Lung (tissue), 12 donors: ENCODE results near the gene HNRNPM. TPM values are rescaled to one million over a fixed set of nuclear protein-coding genes. Genes with fewer than 3 reads are reported as not detected.
"Not testable (repeated sequence)": the region's sequence is repeated elsewhere in the genome, so short reads cannot be mapped to it uniquely, and the experiment has no call there.

Experiments used
- ATAC-seq: fragments of 200-7000 bp; cut with Tn5 transposase; one replicate; pipeline ENCODE4 v1.9.1; 2020; ENCODE audit warnings: moderate number of reproducible peaks; ENCODE audit not compliant: insufficient read depth, low FRiP score
- DNase-seq, 3 donors: peaks; one replicate each; pipeline ENCODE4 v3.0.0-alpha.2; 2013 to 2017
- H3K27ac ChIP-seq, 2 donors: one replicate each; pipeline ENCODE4 v1.5.1; 2013; ENCODE audit warnings: mild to moderate bottlenecking in 2 of 2, moderate library complexity in 2 of 2, control low read depth in 1 of 2, inconsistent platforms in 1 of 2, low read depth in 1 of 2, low read length in 1 of 2
- H3K27me3 ChIP-seq, 3 donors: one replicate each; pipeline ENCODE4 v1.5.1; 2013; ENCODE audit warnings: low read length in 2 of 3; ENCODE audit not compliant: control insufficient read depth in 3 of 3, insufficient read depth in 3 of 3
- H3K36me3 ChIP-seq, 4 donors: one replicate each; pipeline ENCODE4 v1.5.1; 2013; ENCODE audit warnings: low read length in 4 of 4, mild to moderate bottlenecking in 1 of 4, moderate library complexity in 1 of 4; ENCODE audit not compliant: control insufficient read depth in 4 of 4, insufficient read depth in 4 of 4
- H3K4me1 ChIP-seq, 5 donors: one replicate each; pipeline ENCODE4 v1.5.1; 2013; ENCODE audit warnings: low read length in 5 of 5, mild to moderate bottlenecking in 2 of 5, moderate library complexity in 1 of 5; ENCODE audit not compliant: control insufficient read depth in 5 of 5, insufficient read depth in 5 of 5
- H3K4me3 ChIP-seq: one replicate; pipeline ENCODE4 v1.5.1; 2013; ENCODE audit warnings: mild to moderate bottlenecking, control low read depth, moderate library complexity
- H3K9ac ChIP-seq, 2 donors: one replicate each; pipeline ENCODE4 v1.5.1; 2013; ENCODE audit warnings: low read length in 2 of 2, control low read depth in 1 of 2; ENCODE audit not compliant: insufficient read depth in 1 of 2
- H3K9me3 ChIP-seq, 4 donors: one replicate each; pipeline ENCODE4 v1.5.1; 2013; ENCODE audit warnings: low read length in 3 of 4, mild to moderate bottlenecking in 1 of 4, moderate library complexity in 1 of 4; ENCODE audit not compliant: control insufficient read depth in 4 of 4, insufficient read depth in 3 of 4
- CTCF ChIP-seq: IDR thresholded peaks from 2 replicates; pipeline ENCODE4 v1.5.1; 2012; ENCODE audit warnings: mild to moderate bottlenecking; ENCODE audit errors: control extremely low read depth, extremely low read depth
- whole genome bisulfite sequencing, 2 donors: extraction: QIAGEN DNeasy Blood & Tissue Kit; methylation state at CpG; one replicate each; pipeline ENCODE4 v1.1.7; 2013; 5-methylcytosine and 5-hydroxymethylcytosine counted together
- polyA plus RNA-seq, 2 donors: library from polyadenylated mRNA; stranded (reverse); fragments of 200-250 nt; gene quantifications; one replicate each; pipeline ENCODE4 v1.2.1, GENCODE V29; 2013
- total RNA-seq, 2 donors: library from RNA; depleted of rRNA in 1 of 2; stranded (reverse); fragments of >200 nt in 1 of 2; gene quantifications; one replicate each; pipeline ENCODE4 v1.2.1, GENCODE V29; 2014 to 2021
- donor health status: control.
- donor health status: control.
- donor health status: Bipolar disorder and iron deficiency.
- donor health status: healthy.
- donor health status: DM: yes; HTN: yes; CAD: no.

HNRNPM gene
- total and polyA plus RNA-seq, 4 donors = 53.7 to 243 (median 164) TPM

GRCh38 chr19:8403098-8403819 is 41.5 kb upstream of the HNRNPM start:
- 91 to 95% methylated on average over 35 to 44 of the region's 44 CpGs for WGBS, 2 donors
- Histone ChIP-seq H3K36me3 (peaks cover 4 to 45% (median 22%) of the 10 kb centered on the region in 4 donors), H3K9me3 (no peaks in the 10 kb centered on the region), H3K4me1 (peaks cover 0 to under 1% (median 0%) of the 10 kb centered on the region in 5 donors), H3K27ac (no peak overlapping the region), H3K4me3 (no peak overlapping the region), H3K9ac (no peak overlapping the region), H3K27me3 (no peaks in the 10 kb centered on the region)
- no peak for TF ChIP-seq CTCF
- ATAC-seq = no peak
- DNase-seq = no peak

- no peak overlapping the region for H3K4me3 ChIP-seq
- ATAC-seq = no peak
- 89 to 93% methylated on average over 12 to 24 of the region's 24 CpGs for WGBS, 2 donors
These were observed 41.0 kb upstream of the HNRNPM start for GRCh38 chr19:8403820-8404109.

GRCh38 chr19:8404391-8405151 is 40.2 kb upstream of the HNRNPM start:
- TF ChIP-seq CTCF = no peak
- peaks cover 4 to 42% (median 17%) of the 10 kb centered on the region in 4 donors for H3K36me3 ChIP-seq

More at GRCh38 chr19:8403820-8404109, 41.0 kb upstream of the HNRNPM start:
- Histone ChIP-seq H3K27ac (no peak overlapping the region), H3K9me3 (no peaks in the 10 kb centered on the region), H3K36me3 (peaks cover 4 to 45% (median 22%) of the 10 kb centered on the region in 4 donors), H3K4me1 (no peaks in the 10 kb centered on the region), H3K27me3 (no peaks in the 10 kb centered on the region), H3K9ac (no peak overlapping the region)
- TF ChIP-seq CTCF = no peak
- DNase-seq = no peak

GRCh38 chr19:8410718-8411117 is 34.1 kb upstream of the HNRNPM start:
- H3K4me3 ChIP-seq, ATAC-seq, H3K27me3 ChIP-seq, H3K4me1 ChIP-seq, H3K9me3 ChIP-seq, H3K36me3 ChIP-seq, DNase-seq, H3K27ac ChIP-seq, H3K9ac ChIP-seq: not testable (repeated sequence)
- 87 to 88% methylated on average over 13 of the region's 13 CpGs for WGBS, 2 donors

More at GRCh38 chr19:8404391-8405151, 40.2 kb upstream of the HNRNPM start:
- H3K27me3 ChIP-seq = no peaks in the 10 kb centered on the region
- no peak overlapping the region for H3K4me3 ChIP-seq
- WGBS, 2 donors = 86 to 90% methylated on average over 18 of the region's 18 CpGs
- no peak overlapping the region for H3K9ac ChIP-seq
- ATAC-seq (no peak), DNase-seq (no peak)
- H3K27ac ChIP-seq = no peak overlapping the region
- no peaks in the 10 kb centered on the region for H3K9me3 ChIP-seq
- H3K4me1 ChIP-seq = no peaks in the 10 kb centered on the region
